ENCODE data around the gene APLNR. TPM values are rescaled to one million over a fixed set of nuclear protein-coding genes. Genes with fewer than 3 reads are reported as not detected.
A peak's percentile ranks its signal among the peaks of the same experiment; 100 is the strongest.

APLNR gene
- total RNA-seq, 1 experiment from 2014 or later = 0.39 TPM

- WGBS (ENCODE audit: extremely low coverage, insufficient read length, low lambda C conversion rate) = no CpG with 5 or more reads among the region's 9 CpGs
- H3K4me3 Mint-ChIP-seq = no peak overlapping the region
- H2AFZ ChIP-seq (ENCODE audit: low read length) = no peak overlapping the region
These were observed 11.8 kb upstream of the APLNR start for GRCh38 chr11:57248780-57249383.

More at GRCh38 chr11:57248780-57249383, 11.8 kb upstream of the APLNR start:
- Histone ChIP-seq H2BK120ac (ENCODE audit: low read depth, low read length, poor library complexity, severe bottlenecking) (no peak overlapping the region), H2AK5ac (ENCODE audit: insufficient read length, low read length) (no peak overlapping the region), H3K14ac (ENCODE audit: insufficient read depth, low read length) (no peak overlapping the region), H2BK20ac (ENCODE audit: low read depth, low read length, poor library complexity, severe bottlenecking) (no peak overlapping the region), H3K79me1 (ENCODE audit: insufficient read depth, low read depth, low read length, poor library complexity, severe bottlenecking) (no peaks in the 10 kb centered on the region), H3T11ph (ENCODE audit: low read length) (no peak overlapping the region), H4K91ac (ENCODE audit: insufficient read length, low read depth, low read length) (no peak overlapping the region), H3K56ac (ENCODE audit: insufficient read length, low read depth, low read length) (no peak overlapping the region), H3K9me3 (ENCODE audit: control insufficient read depth, low read depth, low read length) (no peaks in the 10 kb centered on the region), H2BK12ac (ENCODE audit: insufficient read length, low read depth, low read length) (no peak overlapping the region), H2BK15ac (ENCODE audit: low read depth, low read length) (no peak overlapping the region), H2BK5ac (ENCODE audit: insufficient read length, low read length) (no peak overlapping the region), H3K79me2 (ENCODE audit: insufficient read depth, low read length) (no peaks in the 10 kb centered on the region), H3K23me2 (ENCODE audit: insufficient read length, low read depth, low read length, poor library complexity, severe bottlenecking) (no peaks in the 10 kb centered on the region), H3K4me2 (ENCODE audit: insufficient read depth, insufficient read length, low read length) (no peak overlapping the region), H3K9ac (ENCODE audit: extremely low read depth, insufficient read length, low read length) (no peak overlapping the region), H4K20me1 (ENCODE audit: control insufficient read depth, insufficient read depth, insufficient read length) (no peaks in the 10 kb centered on the region), H3K27ac (ENCODE audit: insufficient read length, low read depth, low read length) (no peak overlapping the region), H3K4me1 (ENCODE audit: insufficient read depth, low read length) (no peaks in the 10 kb centered on the region), H3K18ac (ENCODE audit: insufficient read length, low read depth, low read length) (no peak overlapping the region), H3K23ac (ENCODE audit: insufficient read length, low read depth, low read length) (no peak overlapping the region), H4K8ac (replicated peaks; ENCODE audit: insufficient read length, low read depth, low read length) (no peak overlapping the region), H4K5ac (ENCODE audit: insufficient read length, low read depth, low read length) (no peak overlapping the region), H3K4ac (ENCODE audit: low read depth, low read length) (no peak overlapping the region), H3K27me3 (ENCODE audit: insufficient read depth, low read length) (no peaks in the 10 kb centered on the region)
- TF ChIP-seq CTCF (conservative IDR thresholded peaks at IDR 0.05) = peak; percentile 81
- no peaks in the 10 kb centered on the region for H3K36me3 Mint-ChIP-seq (ENCODE audit: insufficient read depth in 1 of 3, low read depth in 3 of 3)
- H3K27ac Mint-ChIP-seq = no peak overlapping the region
- no peaks in the 10 kb centered on the region; a peak in 1 of 5 replicates for H3K9me3 Mint-ChIP-seq
- peak; percentile 89 for DNase-seq
- H3K4me1 Mint-ChIP-seq = peaks cover 0 to 3% of the 10 kb centered on the region in 2 experiments; a peak in 2 of 4 replicates
- peaks cover 1% of the 10 kb centered on the region; the same call in 1 of the 2 replicates for H3K27me3 Mint-ChIP-seq (ENCODE audit: low read depth)
